NCI-H2227 (cell line): ENCODE results near the gene GALNT2.

Experiments used
- DNase-seq: peaks from one replicate; lab custom pipeline; 2025; ENCODE audit not compliant: unreplicated experiment; lab: John Stamatoyannopoulos, UW

GALNT2 gene

DNA sequence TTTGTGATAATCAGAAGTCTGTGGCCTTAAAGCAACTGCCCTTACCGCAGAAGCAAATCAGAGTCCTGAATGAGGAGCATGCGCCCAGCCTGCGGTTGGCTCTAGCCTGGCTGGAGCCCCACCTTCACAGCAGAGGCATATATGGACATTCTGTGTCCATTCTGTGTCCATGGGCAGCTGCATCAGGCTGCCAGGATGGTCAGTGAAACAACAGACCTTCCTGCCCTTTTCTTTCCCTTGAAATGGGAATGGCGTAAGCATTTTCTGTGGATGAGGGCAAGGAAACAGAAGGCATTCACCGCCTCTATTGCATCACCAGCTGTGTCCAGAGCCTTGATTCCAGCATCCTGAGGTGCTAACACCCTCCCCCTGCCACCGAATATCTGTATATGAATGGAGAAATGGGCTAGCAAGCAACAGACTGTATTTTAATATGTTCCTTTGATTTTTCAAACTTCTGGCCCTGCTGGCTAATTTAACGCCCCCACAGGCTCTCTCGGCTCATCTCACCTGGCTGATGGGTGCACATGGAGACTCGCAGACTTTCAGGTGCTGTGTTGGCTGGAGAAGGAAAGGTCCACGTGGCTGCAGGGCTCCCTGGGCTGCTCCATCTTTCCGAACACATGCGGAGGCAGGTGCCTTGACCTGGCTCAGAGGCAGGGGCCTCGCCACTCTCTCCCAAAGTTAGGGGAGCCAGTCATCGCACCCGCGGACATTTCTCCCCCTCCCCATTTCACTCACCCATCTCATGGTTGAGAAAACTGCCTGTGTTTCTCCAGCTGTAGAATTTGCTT, 159.2 kb downstream of the GALNT2 start:
- DNase-seq = no peak

DNA sequence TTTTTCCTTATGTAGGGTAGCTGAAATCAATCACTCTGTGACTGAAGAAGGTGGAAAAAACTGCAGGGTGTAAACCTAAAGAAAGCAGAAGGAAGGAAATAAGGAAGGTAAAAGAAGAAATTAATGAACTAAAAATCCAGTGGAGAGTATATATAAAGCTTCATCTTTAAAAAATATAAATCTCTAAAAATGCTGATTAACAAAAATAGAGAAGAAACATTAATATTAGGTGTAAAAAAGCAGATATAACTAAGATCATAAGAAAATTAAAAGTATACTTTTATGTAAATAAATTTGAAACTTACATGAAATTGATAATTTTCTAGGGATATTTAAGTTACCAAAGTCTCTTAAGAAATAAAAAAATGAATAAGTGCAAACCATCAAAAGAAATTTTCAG, 159.8 kb downstream of the GALNT2 start:
- no peak for DNase-seq

DNA sequence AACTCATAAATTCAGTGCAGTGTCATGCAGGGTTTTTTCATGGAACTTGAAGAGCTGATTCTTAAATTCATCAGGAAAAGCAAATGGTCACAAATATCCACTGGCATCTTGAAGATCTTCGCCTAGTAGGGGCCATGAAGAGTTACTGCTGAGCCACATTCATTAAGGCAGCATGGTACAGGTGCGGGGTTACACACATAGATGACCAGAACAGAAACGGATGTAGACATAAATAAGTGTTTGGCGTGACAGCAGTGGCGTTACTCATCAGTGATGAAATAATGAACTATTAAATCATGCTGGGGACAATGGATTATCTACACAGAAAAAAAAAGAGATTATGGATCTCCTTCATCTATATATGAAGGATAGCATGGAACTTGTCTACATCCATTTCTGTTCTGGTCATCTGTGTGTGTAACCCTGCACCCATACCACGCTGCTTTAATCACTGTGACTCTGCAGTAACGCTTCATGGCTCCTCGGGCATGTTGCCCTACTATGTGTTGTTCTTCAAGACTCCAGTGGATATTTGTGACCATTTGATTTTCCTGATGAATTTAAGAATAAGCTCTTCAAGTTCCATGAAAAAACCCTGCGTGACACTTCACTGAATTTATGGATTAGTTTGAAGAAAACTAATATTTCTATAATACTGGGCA, 161.3 kb downstream of the GALNT2 start:
- no peak for DNase-seq

DNA sequence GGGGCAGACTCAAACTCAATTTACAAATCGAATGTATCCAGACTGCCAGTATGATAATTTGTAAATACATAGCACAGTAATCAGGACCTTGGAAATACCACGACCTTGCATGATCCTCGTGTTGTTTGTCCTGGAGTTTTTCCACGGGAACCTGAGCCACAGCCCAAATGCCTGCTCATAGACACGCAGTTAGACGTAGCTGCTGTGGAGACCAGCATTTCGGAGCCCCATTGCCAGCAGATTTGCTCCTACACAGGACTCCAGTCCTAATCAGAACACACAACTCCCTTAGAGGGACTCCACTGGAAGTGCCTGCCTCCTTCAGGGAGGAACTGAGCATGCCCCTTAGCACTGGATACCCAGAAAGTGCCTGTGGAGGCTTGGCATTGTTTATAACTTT, 163.2 kb downstream of the GALNT2 start:
- DNase-seq = no peak

DNA sequence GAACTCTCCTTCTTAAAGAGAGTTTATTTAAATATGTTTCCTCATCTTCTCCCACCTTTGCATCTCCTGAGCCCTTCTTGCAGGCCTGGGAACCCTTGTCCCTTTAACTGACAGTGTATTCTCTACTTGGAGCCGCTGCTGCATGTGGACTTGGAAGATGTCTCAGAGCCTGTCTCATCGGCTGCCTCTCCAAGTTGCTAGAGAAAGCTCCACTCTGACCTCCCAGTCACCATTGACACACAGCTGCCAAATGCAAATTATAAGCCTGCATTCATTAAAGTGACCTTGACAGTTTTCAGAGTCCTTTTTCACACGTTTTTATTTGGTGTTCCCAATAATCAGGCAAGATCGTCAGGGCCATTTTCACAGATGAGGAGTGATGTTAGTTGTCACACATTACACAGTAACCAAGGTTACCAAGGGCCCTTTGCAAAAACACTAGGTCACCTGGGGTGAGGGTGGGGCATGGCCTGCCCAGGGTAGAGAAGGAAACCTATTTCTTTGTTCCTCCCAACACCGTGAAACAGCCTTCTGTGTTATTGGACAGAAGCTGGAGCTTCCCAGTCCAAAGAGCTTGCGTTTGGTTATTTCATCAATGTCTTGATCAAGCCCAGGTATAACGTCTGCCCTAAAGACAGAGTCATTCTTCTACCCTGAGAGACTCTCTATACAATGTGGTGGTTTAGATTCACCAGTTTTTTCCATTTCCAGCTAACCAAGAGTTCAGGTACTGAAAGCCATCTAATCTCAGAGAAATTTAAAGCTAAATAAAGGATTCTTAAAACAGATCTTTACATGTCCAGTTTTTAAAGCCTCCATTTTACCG, 164.1 kb downstream of the GALNT2 start:
- DNase-seq = peak; percentile 12

DNA sequence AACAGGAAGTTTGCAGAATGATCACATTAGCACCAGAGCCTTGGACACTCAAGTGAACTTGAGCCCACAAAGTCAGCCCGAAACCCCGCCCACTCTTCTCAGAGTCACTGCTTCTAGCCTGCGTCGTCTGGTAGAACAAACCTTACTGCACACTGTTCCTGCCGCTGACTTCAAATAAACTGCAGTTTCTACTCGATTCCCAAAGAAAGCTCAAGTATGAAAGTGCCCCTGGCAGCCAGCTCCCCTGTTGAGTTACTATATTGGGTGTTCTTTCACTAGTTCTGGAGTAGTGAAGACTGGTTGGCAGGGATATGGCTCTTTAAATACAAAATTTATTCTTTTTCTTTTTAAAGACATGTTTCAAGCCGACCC, 164.7 kb downstream of the GALNT2 start:
- peak; percentile 31 for DNase-seq

DNA sequence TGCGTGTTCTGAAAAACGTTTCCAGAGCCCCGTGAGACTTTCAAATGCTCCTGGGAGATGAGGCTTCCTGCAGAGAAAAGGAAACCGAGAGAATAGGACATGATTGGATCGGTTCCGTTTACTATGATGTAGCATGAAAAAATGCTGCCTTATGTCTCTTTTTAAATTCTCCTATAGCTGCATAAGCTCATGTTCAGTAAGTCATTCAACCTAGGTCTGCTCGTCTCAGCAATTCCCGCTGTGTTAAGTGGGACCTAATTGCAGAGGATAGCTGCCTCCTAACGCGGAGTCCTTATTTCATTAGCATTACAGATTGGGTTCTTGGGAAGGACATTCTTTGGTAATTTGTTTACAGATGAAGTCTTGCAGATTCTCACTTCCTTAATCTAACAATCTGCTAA, 165.3 kb downstream of the GALNT2 start:
- peak; percentile 41 for DNase-seq

DNA sequence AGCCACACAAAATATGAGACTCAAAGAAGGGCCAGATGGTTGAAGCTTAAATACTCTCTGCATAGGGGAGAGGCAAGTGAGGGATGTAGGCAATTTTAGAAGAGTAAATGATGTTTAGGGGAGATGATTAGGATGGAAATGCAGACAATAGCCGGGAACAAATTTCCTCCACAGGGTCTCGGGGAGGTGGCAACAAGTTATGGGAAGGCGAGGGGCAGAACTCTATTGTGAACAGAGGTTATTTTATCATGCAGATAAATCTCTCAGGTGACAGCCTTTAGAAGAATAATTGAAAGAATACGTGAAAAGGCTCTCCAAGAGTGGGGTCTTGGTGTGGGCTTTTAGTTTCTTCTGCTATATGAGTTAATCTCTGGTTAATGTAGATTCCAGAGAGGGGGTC, 166.7 kb downstream of the GALNT2 start:
- DNase-seq = no peak

DNA sequence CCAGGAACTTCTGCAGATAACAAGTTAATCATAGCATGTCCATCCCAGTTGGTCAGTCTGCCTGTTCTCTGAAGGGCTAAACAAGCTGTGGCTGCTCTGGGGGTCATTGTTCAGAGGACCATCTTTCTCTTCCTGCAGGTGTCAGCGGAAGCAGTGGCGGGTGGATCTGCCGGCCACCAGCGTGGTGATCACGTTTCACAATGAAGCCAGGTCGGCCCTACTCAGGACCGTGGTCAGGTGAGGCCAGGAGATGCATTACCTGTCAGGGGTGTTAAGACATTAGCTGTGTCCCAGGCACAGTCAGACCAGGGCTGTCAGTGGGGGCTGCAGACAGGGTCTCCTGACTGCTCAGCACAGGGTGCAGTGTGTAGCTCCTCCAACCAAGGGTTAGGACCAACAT, 168.8 kb downstream of the GALNT2 start:
- no peak for DNase-seq

DNA sequence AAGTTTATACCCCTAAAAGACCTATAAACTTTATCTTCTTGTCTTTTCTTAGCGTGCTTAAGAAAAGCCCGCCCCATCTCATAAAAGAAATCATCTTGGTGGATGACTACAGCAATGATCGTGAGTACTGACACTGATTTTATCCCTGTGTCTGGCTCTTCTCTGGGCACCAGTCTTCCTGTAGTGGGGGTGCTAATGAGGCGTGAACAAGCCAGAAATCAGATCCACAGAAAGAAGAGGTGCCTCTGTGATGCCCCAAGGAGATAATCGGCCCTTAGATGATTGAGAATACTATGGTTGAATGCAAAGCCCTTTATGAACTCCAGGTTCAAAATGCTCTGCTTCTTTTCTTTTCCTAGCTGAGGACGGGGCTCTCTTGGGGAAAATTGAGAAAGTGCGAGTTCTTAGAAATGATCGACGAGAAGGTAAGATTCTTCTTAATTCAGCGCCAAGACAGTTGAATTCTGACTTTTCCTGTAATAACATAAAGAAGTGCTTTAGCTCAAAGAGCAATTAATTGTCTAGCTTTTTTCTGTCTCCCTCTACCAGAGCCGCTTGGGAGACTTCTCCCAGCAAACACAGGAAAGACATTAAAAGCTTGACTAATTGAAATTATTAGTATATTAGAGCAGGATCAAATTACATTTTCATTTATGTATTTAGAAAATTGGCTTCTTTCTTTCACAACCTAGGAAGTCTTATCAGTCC, 169.4 kb downstream of the GALNT2 start:
- DNase-seq = no peak

DNA sequence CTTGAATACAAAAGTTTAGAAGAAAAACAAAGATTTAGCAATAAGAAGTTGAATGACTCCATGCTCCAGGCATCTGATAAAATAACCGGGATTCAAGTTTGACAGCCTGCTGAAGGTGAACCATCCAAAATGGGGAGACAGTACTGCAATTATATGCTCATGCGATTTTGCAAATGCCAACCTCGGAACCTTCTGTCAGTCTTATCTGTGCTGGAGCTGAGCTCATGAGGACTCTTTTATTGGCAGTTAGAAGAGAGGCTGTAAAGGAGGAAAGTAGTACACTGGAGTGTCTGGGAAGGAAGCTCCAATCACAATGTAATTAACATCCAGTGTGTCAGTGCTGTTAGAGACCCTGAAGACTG, 170.0 kb downstream of the GALNT2 start:
- no peak for DNase-seq

DNA sequence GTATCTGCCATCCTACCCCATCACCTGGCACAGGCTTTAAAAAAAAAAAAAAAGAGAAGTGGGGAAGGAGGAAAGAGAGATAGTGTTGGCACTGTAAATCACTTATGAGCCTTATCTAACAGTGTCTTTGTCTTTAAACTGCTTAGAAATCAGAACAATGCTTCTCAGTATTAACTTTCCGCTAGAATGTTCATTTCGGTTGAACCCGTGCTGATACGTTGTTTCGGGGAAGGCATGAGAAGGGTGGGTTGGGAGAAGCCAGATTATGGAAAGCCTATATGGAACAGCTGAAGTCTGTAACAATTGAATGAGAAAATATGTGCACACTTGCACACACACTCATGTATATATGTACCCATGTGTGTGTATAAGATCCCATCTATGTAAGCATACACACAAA, 170.8 kb downstream of the GALNT2 start:
- no peak for DNase-seq

DNA sequence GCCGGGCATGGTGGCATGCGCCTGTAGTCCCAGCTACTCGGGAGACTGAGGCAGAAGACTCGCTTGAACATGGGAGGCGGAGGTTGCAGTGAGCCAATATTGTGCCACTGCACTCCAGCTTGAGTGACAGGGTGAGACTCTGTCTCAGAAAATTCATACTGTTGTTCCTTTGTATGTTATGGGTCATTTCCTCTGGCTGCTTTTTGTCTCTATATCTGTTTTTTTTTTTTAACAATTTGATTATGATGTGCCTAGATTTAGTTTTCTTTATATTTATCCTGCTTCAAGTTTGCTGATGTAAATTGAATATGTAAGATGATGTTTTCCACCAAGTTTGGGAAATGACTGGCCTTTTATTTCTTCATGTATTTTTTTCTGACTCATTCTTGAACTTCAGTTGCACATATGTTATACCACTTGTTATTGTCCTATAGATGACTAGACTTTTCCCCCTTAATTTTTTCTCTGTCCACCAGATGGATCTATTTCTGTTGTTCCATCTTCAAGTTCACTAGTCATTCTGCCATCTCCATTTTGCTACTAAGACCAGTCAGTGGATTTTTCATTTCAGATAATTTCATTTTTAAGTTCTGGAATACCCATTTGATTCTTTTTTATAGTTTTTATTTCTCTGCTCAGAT, 173.5 kb downstream of the GALNT2 start:
- DNase-seq = no peak

DNA sequence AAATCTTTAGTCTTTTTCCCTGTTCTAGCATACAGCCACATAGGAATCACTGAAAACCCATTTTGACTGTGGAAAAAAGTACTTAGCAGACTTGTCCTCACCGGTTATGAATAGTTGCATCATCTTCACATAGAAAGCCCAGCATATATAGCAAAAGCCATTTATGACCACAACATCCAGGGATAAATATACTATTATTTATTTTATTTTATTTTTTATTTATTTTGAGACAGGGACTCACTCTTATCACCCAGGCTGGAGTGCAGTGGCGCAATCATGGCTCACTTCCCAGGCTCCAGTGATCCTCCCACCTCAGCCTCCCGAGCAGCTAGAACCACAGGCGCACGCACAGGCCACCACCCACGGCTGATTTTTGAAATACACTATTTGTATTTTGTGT, 175.3 kb downstream of the GALNT2 start:
- DNase-seq = no peak

DNA sequence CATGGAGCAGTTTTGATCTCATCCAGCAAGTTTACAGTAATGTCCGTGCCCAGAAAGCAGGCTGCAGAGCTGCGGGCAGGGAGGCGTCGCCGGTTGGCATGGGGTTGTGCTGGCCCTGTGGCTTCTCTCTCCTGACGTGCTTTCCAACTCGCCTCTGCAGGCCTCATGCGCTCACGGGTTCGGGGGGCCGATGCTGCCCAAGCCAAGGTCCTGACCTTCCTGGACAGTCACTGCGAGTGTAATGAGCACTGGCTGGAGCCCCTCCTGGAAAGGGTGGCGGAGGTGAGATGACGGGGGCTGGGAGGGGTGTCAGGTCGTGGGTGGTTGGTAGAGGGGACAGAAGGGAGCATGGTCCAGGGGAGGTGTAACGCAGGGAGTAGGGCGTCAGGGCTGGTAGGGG, 176.1 kb downstream of the GALNT2 start:
- DNase-seq = no peak

DNA sequence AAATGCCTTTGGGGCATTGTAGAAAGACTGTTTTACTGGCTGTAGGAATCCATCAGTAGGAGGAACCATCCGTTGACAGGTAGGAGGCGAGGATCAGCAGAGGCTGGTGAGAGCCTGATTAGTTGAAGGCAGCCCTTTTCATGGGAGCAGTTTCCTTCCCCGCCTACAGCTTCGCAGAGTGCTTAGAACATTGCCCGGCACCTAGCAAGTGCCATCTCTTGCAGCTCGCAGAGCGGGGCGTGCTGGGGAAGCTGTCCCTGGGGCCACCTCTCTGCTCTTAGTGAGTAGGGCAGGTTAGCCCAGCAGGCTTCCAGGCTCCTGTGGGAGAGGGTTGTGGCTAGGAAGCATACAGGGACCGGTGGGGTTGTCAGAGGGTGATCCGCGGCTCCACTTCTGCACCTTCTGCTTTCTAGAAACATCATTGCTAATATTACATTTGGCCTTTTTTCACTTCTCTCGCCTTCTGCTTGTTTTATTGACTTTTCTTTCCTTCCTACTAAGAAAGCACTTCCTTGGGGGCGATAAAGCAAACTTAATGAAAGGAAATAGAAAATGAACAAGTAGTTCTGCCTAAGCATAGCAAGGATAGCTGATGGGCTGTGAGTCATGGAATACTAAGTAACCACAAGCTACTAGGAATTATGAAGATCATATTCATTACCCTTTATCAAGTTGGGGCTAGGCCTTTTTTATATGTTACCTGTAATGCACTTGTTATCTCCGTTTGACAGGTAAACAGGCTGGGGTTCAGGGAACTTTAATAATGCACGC, 176.7 kb downstream of the GALNT2 start:
- no peak for DNase-seq

DNA sequence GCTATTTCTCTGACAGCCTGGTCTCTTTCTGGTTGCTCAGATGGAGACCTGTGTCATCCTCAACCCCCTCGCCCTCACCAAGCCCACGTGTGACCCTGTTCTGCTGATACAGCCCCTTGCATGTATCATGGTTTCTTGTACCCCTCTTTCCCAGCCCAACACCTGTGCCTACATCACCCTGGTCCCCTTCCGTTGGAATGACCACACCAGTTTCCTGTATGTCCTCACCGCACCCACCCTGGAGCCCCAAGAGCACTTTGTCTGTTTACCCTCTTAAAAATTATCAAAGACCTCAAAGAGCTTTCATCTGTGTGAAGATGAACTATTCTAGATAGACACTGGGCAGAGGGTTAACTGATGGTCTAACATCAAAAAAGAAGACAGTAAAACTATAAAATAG, 179.5 kb downstream of the GALNT2 start:
- no peak for DNase-seq

DNA sequence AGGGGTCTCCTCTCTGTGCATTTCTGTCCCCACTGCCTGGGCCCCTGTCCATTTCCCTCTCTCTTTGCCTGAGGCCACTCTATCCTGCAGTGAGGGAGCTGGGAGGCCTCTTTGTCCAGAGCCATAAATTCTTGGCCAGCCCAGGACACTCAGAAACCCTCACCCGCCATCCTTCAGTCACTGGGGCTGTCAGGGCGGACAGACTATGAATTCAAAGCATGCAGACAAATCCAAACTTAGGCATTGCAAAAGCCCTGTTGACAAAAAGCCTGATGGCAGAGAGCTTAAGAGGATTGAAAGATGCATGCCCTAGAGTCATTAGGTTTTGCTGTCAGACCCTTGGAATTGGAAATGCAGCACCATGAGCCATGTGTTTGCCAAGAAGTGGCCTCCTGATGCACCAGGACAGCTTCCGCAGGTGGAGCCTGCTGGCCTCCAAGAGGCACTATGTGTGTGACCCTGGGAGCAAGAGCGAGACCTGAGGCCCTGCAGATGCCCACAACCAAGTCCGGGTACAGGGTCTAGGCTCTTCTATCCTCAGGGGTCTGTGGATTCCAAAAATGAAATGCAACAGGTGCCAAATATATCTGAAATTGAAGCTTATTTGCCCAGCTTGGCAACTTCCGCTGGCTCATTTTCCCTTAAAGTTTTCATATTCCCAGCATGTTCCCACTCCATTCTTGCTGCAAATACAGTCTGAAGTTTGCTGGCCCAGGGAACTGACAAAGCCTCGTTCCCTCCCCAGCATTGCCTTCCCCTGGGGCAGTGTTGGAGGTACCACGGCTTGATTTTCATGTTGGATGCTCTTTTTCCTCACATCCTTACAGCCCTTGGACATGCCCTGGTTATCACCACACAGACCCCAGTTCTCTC, 181.2 kb downstream of the GALNT2 start:
- no peak for DNase-seq

DNA sequence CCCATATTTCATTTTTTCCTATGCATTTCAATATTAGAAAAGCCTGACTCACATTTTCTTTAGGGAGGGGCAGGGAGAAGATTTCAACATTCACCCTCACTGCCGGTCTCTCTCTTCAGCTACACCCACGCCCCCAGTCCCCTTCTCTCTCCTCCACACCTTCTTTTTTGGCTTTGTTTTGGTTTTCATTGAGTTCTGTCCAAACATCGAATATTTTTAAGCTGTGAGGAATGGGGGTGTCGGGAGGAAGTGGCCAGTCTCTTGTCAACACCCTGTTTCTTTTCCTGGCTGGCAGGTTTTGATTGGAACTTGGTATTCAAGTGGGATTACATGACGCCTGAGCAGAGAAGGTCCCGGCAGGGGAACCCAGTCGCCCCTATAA, 181.8 kb downstream of the GALNT2 start:
- no peak for DNase-seq
